Measurements from ENCODE around the gene SCD5. TPM values are rescaled to one million over a fixed set of nuclear protein-coding genes. Genes with fewer than 3 reads are reported as not detected.

The SCD5 gene
- total and polyA plus RNA-seq, 11 donors, result 1.4 to 6.8 (median 2.5) TPM

DNA sequence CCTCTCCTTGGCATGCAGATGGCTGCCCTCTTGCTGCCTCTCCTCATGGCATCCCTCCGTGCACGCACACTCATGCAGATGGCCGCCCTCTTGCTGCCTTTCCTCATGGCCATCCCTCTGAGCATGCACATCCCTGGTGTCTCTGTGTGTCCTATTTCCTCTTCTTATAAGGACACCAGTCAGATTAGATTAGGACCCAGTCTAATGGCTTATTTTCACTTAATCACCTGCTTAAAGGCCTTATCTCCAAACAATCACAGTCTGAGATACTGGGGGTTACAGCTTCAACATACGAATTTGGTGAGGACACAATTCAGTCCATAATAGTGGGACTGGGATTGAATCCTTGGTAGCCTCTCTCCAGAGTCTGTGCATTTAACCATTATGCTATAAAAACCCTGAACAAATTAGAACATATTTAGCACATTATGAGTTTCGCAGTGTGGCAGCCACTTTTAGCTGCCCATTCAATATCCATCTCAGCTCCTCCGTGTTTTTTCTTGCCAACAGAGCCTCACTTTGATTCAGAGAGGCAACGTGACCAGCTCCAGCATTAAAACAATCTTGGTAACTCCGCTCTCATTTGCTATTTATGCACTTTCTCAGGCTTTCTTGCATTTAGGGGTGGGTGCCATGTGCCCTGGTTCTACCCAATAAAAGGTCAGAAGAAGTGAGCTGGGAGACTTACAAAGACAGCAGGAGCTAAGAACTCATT, 210.6 kb downstream of the SCD5 start:
- no peaks in the 10 kb centered on the region for H3K36me3 ChIP-seq
- WGBS, 4 donors, result 75 to 91% (median 78%) methylated on average over 8 of the region's 8 CpGs
- DNase-seq (no peak), ATAC-seq (no peak)
- H3K27ac ChIP-seq, result no peak overlapping the region
- TF ChIP-seq, protein P1, sequence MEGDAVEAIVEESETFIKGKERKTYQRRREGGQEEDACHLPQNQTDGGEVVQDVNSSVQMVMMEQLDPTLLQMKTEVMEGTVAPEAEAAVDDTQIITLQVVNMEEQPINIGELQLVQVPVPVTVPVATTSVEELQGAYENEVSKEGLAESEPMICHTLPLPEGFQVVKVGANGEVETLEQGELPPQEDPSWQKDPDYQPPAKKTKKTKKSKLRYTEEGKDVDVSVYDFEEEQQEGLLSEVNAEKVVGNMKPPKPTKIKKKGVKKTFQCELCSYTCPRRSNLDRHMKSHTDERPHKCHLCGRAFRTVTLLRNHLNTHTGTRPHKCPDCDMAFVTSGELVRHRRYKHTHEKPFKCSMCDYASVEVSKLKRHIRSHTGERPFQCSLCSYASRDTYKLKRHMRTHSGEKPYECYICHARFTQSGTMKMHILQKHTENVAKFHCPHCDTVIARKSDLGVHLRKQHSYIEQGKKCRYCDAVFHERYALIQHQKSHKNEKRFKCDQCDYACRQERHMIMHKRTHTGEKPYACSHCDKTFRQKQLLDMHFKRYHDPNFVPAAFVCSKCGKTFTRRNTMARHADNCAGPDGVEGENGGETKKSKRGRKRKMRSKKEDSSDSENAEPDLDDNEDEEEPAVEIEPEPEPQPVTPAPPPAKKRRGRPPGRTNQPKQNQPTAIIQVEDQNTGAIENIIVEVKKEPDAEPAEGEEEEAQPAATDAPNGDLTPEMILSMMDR (IDR thresholded peaks at IDR 0.05), result no peak
- no peak for TF ChIP-seq POLR2A (IDR thresholded peaks at IDR 0.05)
- no peaks in the 10 kb centered on the region for H3K9me3 ChIP-seq
- H3K4me1 ChIP-seq, result no peaks in the 10 kb centered on the region
- H3K27me3 ChIP-seq, result peaks cover 0 to 4% (median 0%) of the 10 kb centered on the region in 9 donors
- intact Hi-C loops (cut with DNase I), result no loop called here
- H3K4me3 ChIP-seq, result no peak overlapping the region

GRCh38 chr4:82585690-82586435, 212.7 kb downstream of the SCD5 start:
- Histone ChIP-seq H3K4me1 (no peaks in the 10 kb centered on the region), H3K27me3 (no peaks in the 10 kb centered on the region), H3K27ac (no peak overlapping the region), H3K4me3 (no peak overlapping the region), H3K9me3 (no peaks in the 10 kb centered on the region), H3K36me3 (no peaks in the 10 kb centered on the region)
- intact Hi-C loops (cut with DNase I), result no loop called here
- TF ChIP-seq POLR2A (IDR thresholded peaks at IDR 0.05), result no peak
- TF ChIP-seq, protein P1 (IDR thresholded peaks at IDR 0.05), result no peak
- ATAC-seq, result no peak
- DNase-seq, result no peak
- 71 to 86% (median 78%) methylated on average over 8 of the region's 8 CpGs for WGBS, 4 donors

DNA sequence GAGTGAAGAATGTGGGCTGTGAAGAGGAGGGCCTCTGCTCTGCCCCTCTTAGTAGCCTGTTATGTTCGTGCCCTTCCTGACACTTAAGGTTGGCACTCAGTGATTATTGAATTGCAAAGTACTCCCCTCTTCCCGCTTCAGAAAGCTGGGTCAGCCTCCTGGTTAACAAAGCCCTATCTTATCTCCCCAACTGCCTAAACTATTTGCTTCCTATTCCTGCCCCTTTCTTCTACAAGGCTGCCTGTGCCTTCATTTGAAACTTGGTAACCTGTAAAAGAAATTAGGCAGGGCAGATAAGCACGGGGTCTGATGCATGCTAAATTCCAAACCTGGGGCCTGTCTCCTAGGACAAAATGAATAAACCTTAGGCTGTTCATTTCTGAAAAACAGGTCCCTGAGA, 213.7 kb downstream of the SCD5 start:
- no peak for ATAC-seq
- Histone ChIP-seq H3K4me3 (no peak overlapping the region), H3K27ac (no peak overlapping the region), H3K4me1 (no peaks in the 10 kb centered on the region), H3K9me3 (no peaks in the 10 kb centered on the region), H3K36me3 (no peaks in the 10 kb centered on the region), H3K27me3 (no peaks in the 10 kb centered on the region)
- no peak for TF ChIP-seq POLR2A (IDR thresholded peaks at IDR 0.05)
- TF ChIP-seq, protein P1 (IDR thresholded peaks at IDR 0.05), result no peak
- no peak for DNase-seq
- intact Hi-C loops (cut with DNase I), result no loop called here
- 48 to 58% (median 49%) methylated on average over 3 of the region's 3 CpGs for WGBS, 4 donors

- H3K36me3 ChIP-seq, result no peaks in the 10 kb centered on the region
- H3K9me3 ChIP-seq, result no peaks in the 10 kb centered on the region
- no peak overlapping the region for H3K4me3 ChIP-seq
- TF ChIP-seq POLR2A (IDR thresholded peaks at IDR 0.05), result no peak
- ATAC-seq (no peak), DNase-seq (no peak)
- intact Hi-C loops (cut with DNase I), result no loop called here
- no peak overlapping the region for H3K27ac ChIP-seq
- no peaks in the 10 kb centered on the region for H3K27me3 ChIP-seq
- 74 to 80% (median 79%) methylated on average over 5 of the region's 5 CpGs for WGBS, 4 donors
- no peaks in the 10 kb centered on the region for H3K4me1 ChIP-seq
These were observed 214.6 kb downstream of the SCD5 start for GRCh38 chr4:82583897-82584587.
